H1 (cell line): Measurements from ENCODE around the gene UBASH3A. TPM values are rescaled to one million over a fixed set of nuclear protein-coding genes. Genes with fewer than 3 reads are reported as not detected.
A peak's percentile ranks its signal among the peaks of the same experiment; 100 is the strongest.

Experiments used
- CTCF ChIA-PET: fragments of 300-600 bp; sonication (Branson Sonifier 250); formaldehyde crosslinking; loops from one replicate; lab custom pipeline; 2021; ENCODE audit not compliant: partially characterized antibody; lab: Charles Lee
- POLR2A ChIA-PET: fragments of 300-600 bp; sonication (Branson Sonifier 250); formaldehyde crosslinking; loops from one replicate; lab custom pipeline; 2021; ENCODE audit warnings: inconsistent platforms; ENCODE audit not compliant: partially characterized antibody; lab: Charles Lee
- DNase-seq, 2 experiments: peaks; one replicate each; pipeline versions ENCODE4 v3.0.0 to v3.0.0-alpha.2; 2010 to 2022; ENCODE audit warnings: low spot score in 2 of 2, low read depth in 1 of 2, mixed read lengths in 1 of 2
- FAIRE-seq: peaks from 2 replicates; lab custom pipeline; 2011; peaks lifted over from hg19 to GRCh38; lab: Jason Lieb, UNC
- H2AFZ ChIP-seq: 2 replicates; pipeline ENCODE4 v1.8.1; 2012; ENCODE audit warnings: low read length, inconsistent platforms
- H2AK5ac ChIP-seq: 2 replicates; pipeline ENCODE4 v1.6.1; 2013; ENCODE audit warnings: low read depth, low read length
- H2BK120ac ChIP-seq: replicated peaks from 2 replicates; pipeline ENCODE3; 2013; ENCODE audit warnings: low read depth, low read length, inconsistent platforms
- H2BK12ac ChIP-seq: 2 replicates; pipeline ENCODE4 v1.6.1; 2013; ENCODE audit warnings: low read depth, low read length
- H2BK15ac ChIP-seq: 2 replicates; pipeline ENCODE4 v1.6.1; 2013; ENCODE audit warnings: low read length
- H2BK20ac ChIP-seq: 2 replicates; pipeline ENCODE4 v1.6.1; 2013; ENCODE audit warnings: low read length
- H2BK5ac ChIP-seq: 2 replicates; pipeline ENCODE4 v1.6.1; 2013; ENCODE audit warnings: low read depth, low read length
- H3K14ac ChIP-seq: 2 replicates; pipeline ENCODE4 v1.6.1; 2013; ENCODE audit warnings: inconsistent platforms; ENCODE audit not compliant: insufficient read length
- H3K18ac ChIP-seq: 2 replicates; pipeline ENCODE4 v1.6.1; 2013; ENCODE audit warnings: low read length; ENCODE audit errors: extremely low read depth
- H3K23ac ChIP-seq: 2 replicates; pipeline ENCODE4 v1.6.1; 2013; ENCODE audit warnings: inconsistent platforms; ENCODE audit not compliant: insufficient read length
- H3K23me2 ChIP-seq: 2 replicates; pipeline ENCODE4 v1.6.1; 2013; ENCODE audit warnings: low read depth, low read length
- H3K27ac ChIP-seq: 2 replicates; pipeline ENCODE4 v1.6.1; 2011; ENCODE audit warnings: low read depth, low read length, inconsistent platforms
- H3K27me3 ChIP-seq, 4 experiments: replicated peaks in 1 of 4; 1 replicate in 1 of 4; 2 replicates in 3 of 4; pipeline versions ENCODE4 v1.6.1 to v1.8.1; 2011 to 2013; ENCODE audit warnings: low read length in 3 of 4, mild to moderate bottlenecking in 3 of 4, inconsistent platforms in 2 of 4, mixed read lengths in 2 of 4, moderate library complexity in 1 of 4; ENCODE audit not compliant: control insufficient read depth in 3 of 4, insufficient read depth in 3 of 4; ENCODE audit errors: extremely low read depth in 1 of 4
- H3K36me3 ChIP-seq, 4 experiments: 2 replicates each; pipeline versions ENCODE4 v1.6.1 to v1.8.1; 2011 to 2013; ENCODE audit warnings: mild to moderate bottlenecking in 4 of 4, low read length in 3 of 4, moderate library complexity in 2 of 4, control low read depth in 1 of 4, inconsistent platforms in 1 of 4; ENCODE audit not compliant: insufficient read depth in 4 of 4, control insufficient read depth in 2 of 4
- H3K4ac ChIP-seq: replicated peaks from 2 replicates; pipeline ENCODE3; 2013; ENCODE audit warnings: low read length, low read depth, mixed read lengths, inconsistent platforms; ENCODE audit not compliant: insufficient read length
- H3K4me1 ChIP-seq, 4 experiments: replicated peaks in 1 of 4; 1 replicate in 1 of 4; 2 replicates in 3 of 4; pipeline versions ENCODE4 v1.6.1 to v1.8.1; 2011 to 2013; ENCODE audit warnings: low read length in 3 of 4, inconsistent platforms in 2 of 4, mixed read lengths in 1 of 4; ENCODE audit not compliant: insufficient read depth in 4 of 4, control insufficient read depth in 3 of 4
- H3K4me2 ChIP-seq, 2 experiments: 2 replicates each; pipeline versions ENCODE4 v1.6.1 to v1.8.1; 2011 to 2013; ENCODE audit warnings: low read depth in 2 of 2, low read length in 2 of 2, control low read depth in 1 of 2, inconsistent platforms in 1 of 2, mild to moderate bottlenecking in 1 of 2; ENCODE audit not compliant: insufficient read depth in 1 of 2
- H3K4me3 ChIP-seq, 4 experiments: fragments of 200-600, 300-600 bp in 1 of 4; sonication (generic), shearing (Covaris generic), sonication (Bioruptor Twin) in 1 of 4; 2 replicates each; pipeline versions ENCODE4 v1.5.1 to v1.8.1; 2011 to 2016; ENCODE audit warnings: low read length in 4 of 4, low read depth in 3 of 4, control low read depth in 2 of 4, inconsistent platforms in 2 of 4, mild to moderate bottlenecking in 2 of 4, mixed read lengths in 1 of 4, moderate library complexity in 1 of 4; ENCODE audit not compliant: insufficient read depth in 2 of 4; ENCODE audit errors: extremely low read depth in 1 of 4
- H3K56ac ChIP-seq: replicated peaks from 2 replicates; pipeline ENCODE3; 2013; ENCODE audit warnings: low read depth, mild to moderate bottlenecking, mixed read lengths, low read length, inconsistent platforms; ENCODE audit not compliant: insufficient read length
- H3K79me1 ChIP-seq: 2 replicates; pipeline ENCODE4 v1.6.1; 2013; ENCODE audit warnings: low read depth, low read length, control low read depth
- H3K79me2 ChIP-seq, 2 experiments: 2 replicates each; pipeline versions ENCODE4 v1.6.1 to v1.8.1; 2012 to 2013; ENCODE audit warnings: low read length in 2 of 2, mild to moderate bottlenecking in 2 of 2, inconsistent platforms in 1 of 2; ENCODE audit not compliant: insufficient read depth in 2 of 2, control insufficient read depth in 1 of 2
- H3K9ac ChIP-seq, 4 experiments: replicated peaks in 1 of 4; 1 replicate in 1 of 4; 2 replicates in 3 of 4; pipeline versions ENCODE4 v1.6.1 to v1.8.1; 2011 to 2013; ENCODE audit warnings: low read depth in 3 of 4, low read length in 3 of 4, control low read depth in 2 of 4, mild to moderate bottlenecking in 2 of 4, moderate library complexity in 2 of 4, inconsistent platforms in 1 of 4; ENCODE audit errors: extremely low read depth in 1 of 4
- H3K9me3 ChIP-seq, 2 experiments: 2 replicates each; pipeline versions ENCODE4 v1.6.1 to v1.8.1; 2012 to 2013; ENCODE audit warnings: mild to moderate bottlenecking in 2 of 2, moderate library complexity in 2 of 2, control low read depth in 1 of 2, inconsistent platforms in 1 of 2, low read depth in 1 of 2, low read length in 1 of 2, mixed read lengths in 1 of 2; ENCODE audit not compliant: insufficient read depth in 2 of 2
- H4K20me1 ChIP-seq, 2 experiments: replicated peaks in 1 of 2; 2 replicates each; pipeline versions ENCODE3 to v1.8.1; 2011 to 2013; ENCODE audit warnings: inconsistent platforms in 2 of 2, low read length in 2 of 2, mild to moderate bottlenecking in 1 of 2; ENCODE audit not compliant: insufficient read depth in 2 of 2, control insufficient read depth in 1 of 2
- H4K5ac ChIP-seq: 2 replicates; pipeline ENCODE4 v1.6.1; 2013; ENCODE audit warnings: low read length, low read depth, mixed read lengths, inconsistent platforms; ENCODE audit not compliant: insufficient read length
- H4K8ac ChIP-seq: 2 replicates; pipeline ENCODE4 v1.8.0; 2013; ENCODE audit warnings: mild to moderate bottlenecking, moderate library complexity, low read length, inconsistent platforms; ENCODE audit not compliant: insufficient read depth; ENCODE audit errors: extremely low read depth
- H4K91ac ChIP-seq: replicated peaks from 2 replicates; pipeline ENCODE3; 2013; ENCODE audit warnings: low read length, mixed read lengths, inconsistent platforms; ENCODE audit not compliant: insufficient read length
- BACH1 ChIP-seq: IDR thresholded peaks from 2 replicates; pipeline ENCODE4 v1.6.1; 2012; ENCODE audit warnings: low read length, improper control_type of control experiment
- CHD1 ChIP-seq: IDR thresholded peaks from 2 replicates; pipeline ENCODE4 v1.6.1; 2012; ENCODE audit warnings: low read depth, low read length, improper control_type of control experiment
- GABPA ChIP-seq: IDR thresholded peaks from 2 replicates; pipeline ENCODE4 v1.6.1; 2011; ENCODE audit warnings: mild to moderate bottlenecking, low read length, moderate library complexity, borderline replicate concordance; ENCODE audit not compliant: insufficient read depth
- JUN ChIP-seq: IDR thresholded peaks from 2 replicates; pipeline ENCODE4 v1.6.1; 2011; ENCODE audit warnings: low read depth, mild to moderate bottlenecking, improper control_type of control experiment, low read length
- RAD21 ChIP-seq, 2 experiments: IDR thresholded peaks in 1 of 2; conservative IDR thresholded peaks in 1 of 2; 2 replicates each; pipeline ENCODE4 v1.6.1; 2011; ENCODE audit warnings: low read depth in 2 of 2, low read length in 2 of 2, improper control_type of control experiment in 1 of 2, inconsistent platforms in 1 of 2, mild to moderate bottlenecking in 1 of 2, moderate library complexity in 1 of 2
- SIX5 ChIP-seq: IDR thresholded peaks from 2 replicates; pipeline ENCODE4 v1.6.1; 2011; ENCODE audit warnings: mild to moderate bottlenecking, low read depth, low read length
- SP1 ChIP-seq: IDR thresholded peaks from 2 replicates; pipeline ENCODE4 v1.6.1; 2011; ENCODE audit warnings: low read depth, low read length
- SP2 ChIP-seq: IDR thresholded peaks from 2 replicates; pipeline ENCODE4 v1.6.1; 2012; ENCODE audit warnings: mild to moderate bottlenecking, low read length, inconsistent platforms
- USF2 ChIP-seq: IDR thresholded peaks from 2 replicates; pipeline ENCODE4 v1.6.1; 2011; ENCODE audit warnings: low read length, improper control_type of control experiment
- WGBS, 2 experiments: shearing (Covaris generic) in 1 of 2; methylation state at CpG; one replicate each; pipeline versions ENCODE4 v1.1.6 to v1.1.7; 2013 to 2015; ENCODE audit warnings: low lambda C conversion rate in 2 of 2, mixed read lengths in 2 of 2, inconsistent platforms in 1 of 2, low coverage in 1 of 2, missing lambda C conversion rate in 1 of 2; ENCODE audit not compliant: insufficient replicate concordance in 2 of 2, insufficient coverage in 1 of 2, insufficient read length in 1 of 2; ENCODE audit errors: extremely low coverage in 1 of 2, missing lambda C conversion rate in 1 of 2; 5-methylcytosine and 5-hydroxymethylcytosine counted together
- polyA plus RNA-seq, 7 experiments: library from polyadenylated mRNA; depleted of rRNA in 3 of 7; stranded (reverse) in 5 of 7; unstranded in 2 of 7; fragments of >200 nt in 5 of 7; fragments of 200-250 nt in 2 of 7; gene quantifications; 1 replicate in 5 of 7; 2 replicates in 1 of 7; 4 replicates in 1 of 7; pipeline versions ENCODE4 v1.2.1 to v1.2.3, GENCODE V29; 2011 to 2013; ENCODE audit warnings: missing spikeins in 2 of 7, mixed read lengths in 2 of 7
- total RNA-seq: library from RNA; stranded (reverse); fragmentation: NEBNext Ultra II Directional; extraction: Animal tissue kit (Norgen Biotek cat#: 25700); gene quantifications from 2 replicates; pipeline ENCODE4 v1.2.1, GENCODE V29; 2021

UBASH3A gene
- total and polyA plus RNA-seq, 2 of the 8 experiments (the other 6 are each of a cell fraction or from before 2014, with no cell fraction given): not detected

GRCh38 chr21:42382915-42383314 is 20.8 kb upstream of the UBASH3A start:
- H2AK5ac ChIP-seq: peak overlapping the region; percentile 57; the same call in 1 of the 2 replicates
- no peak overlapping the region for H3K9ac ChIP-seq
- H3K9me3 ChIP-seq: no peaks in the 10 kb centered on the region
- TF ChIP-seq SIX5 (no peak), JUN (no peak), CHD1 (no peak), USF2 (no peak), GABPA (no peak), SP2 (no peak), BACH1 (no peak), SP1 (no peak), RAD21 (IDR thresholded peaks at IDR 0.05 in 1 of 2, conservative IDR thresholded peaks at IDR 0.05 in 1 of 2; ENCODE audit: low read depth in 2 of 2, low read length in 2 of 2) (no peak)
- H3K14ac ChIP-seq: no peak overlapping the region
- H3K27ac ChIP-seq: no peak overlapping the region
- no peak overlapping the region for H3K4me2 ChIP-seq
- 83% methylated on average over 4 of the region's 6 CpGs; no CpG with 5 or more reads in 1 of the 2 experiments for WGBS, 2 experiments
- FAIRE-seq (no peak), DNase-seq (no peak)
- no peaks in the 10 kb centered on the region for H3K23me2 ChIP-seq
- H3K4ac ChIP-seq: no peak overlapping the region
- H3K56ac ChIP-seq: no peak overlapping the region
- no peak overlapping the region for H2BK15ac ChIP-seq
- no peak overlapping the region for H3K18ac ChIP-seq
- H2BK20ac ChIP-seq: no peak overlapping the region
- H4K5ac ChIP-seq: no peak overlapping the region
- peaks cover 0 to 3% of the 10 kb centered on the region in 2 experiments for H4K20me1 ChIP-seq
- H3K27me3 ChIP-seq: no peaks in the 10 kb centered on the region
- no peak overlapping the region for H3K23ac ChIP-seq
- H3K4me1 ChIP-seq: no peaks in the 10 kb centered on the region
- H2BK5ac ChIP-seq: no peak overlapping the region
- no peaks in the 10 kb centered on the region; the same call in 1 of the 2 replicates for H3K79me1 ChIP-seq
- no peak overlapping the region for H4K8ac ChIP-seq
- ChIA-PET CTCF (interaction anchor here (0.7 to 3.0 kb wide), 8 partner anchors 9 to 72 kb away, joined by 3 to 29 read pairs (median 6); partner anchors contain the start of gene TFF1), POLR2A (no interaction called here)
- no peaks in the 10 kb centered on the region for H3K36me3 ChIP-seq
- H3K4me3 ChIP-seq: no peak overlapping the region
- no peak overlapping the region for H4K91ac ChIP-seq
- H2AFZ ChIP-seq: no peak overlapping the region
- no peaks in the 10 kb centered on the region for H3K79me2 ChIP-seq
- H2BK12ac ChIP-seq: no peak overlapping the region
- H2BK120ac ChIP-seq: no peak overlapping the region
